SK-N-MC (cell line): ENCODE results near the gene CALCOCO1.

Source experiments
- EZH2 ChIP-seq: fragments of 200-600 bp; sonication (generic); IDR thresholded peaks from one replicate; pipeline ENCODE4 v1.6.1; 2017; ENCODE audit warnings: antibody characterized with exemption
- FOXP2 ChIP-seq: optimal IDR thresholded peaks from 2 replicates; pipeline ENCODE3; 2011; ENCODE audit warnings: mild to moderate bottlenecking, moderate library complexity; ENCODE audit not compliant: insufficient read depth; ENCODE audit errors: extremely low read length, control extremely low read depth
- POLR2AphosphoS5 ChIP-seq: IDR thresholded peaks from 2 replicates; pipeline ENCODE4 v1.6.1; 2012; ENCODE audit warnings: mild to moderate bottlenecking, low read depth, low read length, borderline replicate concordance

DNA sequence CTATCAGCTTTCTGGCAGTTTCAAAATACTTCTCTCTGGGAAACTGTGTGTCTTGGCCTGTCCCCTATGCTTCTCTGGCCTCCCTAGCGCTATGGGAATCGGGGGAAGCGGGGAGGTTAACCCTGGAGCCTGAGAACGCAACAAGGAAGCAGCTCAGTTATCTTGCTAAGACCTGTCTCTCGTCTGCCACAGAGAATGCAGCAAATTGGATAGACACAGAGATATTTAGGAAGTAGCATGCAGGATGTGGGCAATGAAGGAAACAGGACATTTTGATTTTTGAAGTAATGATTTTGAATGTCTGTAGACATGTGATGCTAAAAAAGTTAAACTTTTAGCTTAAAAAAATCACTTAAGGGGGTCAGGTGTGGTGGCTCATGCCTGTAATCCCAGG is 6.6 kb upstream of the CALCOCO1 start:
- TF ChIP-seq EZH2 (no peak), POLR2AphosphoS5 (no peak), FOXP2 (no peak)
